Right lobe of liver (tissue), 4 donors: ENCODE measurements around the gene RGL2.

ENCODE experiments used
- CTCF ChIP-seq, 4 donors: fragments of 200-600 bp in 3 of 4; fragments of 450-650 bp in 1 of 4; IDR thresholded peaks; one replicate each; pipeline versions ENCODE4 v1.5.1 to v1.8.0; 2016 to 2022; ENCODE audit warnings: antibody characterized with exemption in 4 of 4, mild to moderate bottlenecking in 2 of 4
- POLR2A ChIP-seq: fragments of 450-650 bp; IDR thresholded peaks from one replicate; pipeline ENCODE4 v1.6.1; 2017; ENCODE audit warnings: antibody characterized with exemption, mild to moderate bottlenecking
- donor health status: DM: no; HTN: no; CAD: no.
- donor health status: DM: no; HTN: no; CAD: no.
- donor health status: DM: no; HTN: yes; CAD: no.

GRCh38 chr6:33316603-33317418 lies 18.1 kb upstream of the RGL2 start:
- TF ChIP-seq CTCF (IDR thresholded peaks at IDR 0.05) (no peak), POLR2A (no peak)
